DND-41 (cell line): ENCODE results near the gene RGS3.

ENCODE experiments used
- ATAC-seq: fragments of 200-7000 bp; cut with Tn5 transposase; 3 replicates; pipeline ENCODE4 v1.9.1; 2021; ENCODE audit warnings: low read depth; ENCODE audit not compliant: insufficient read depth
- DNase-seq: peaks from one replicate; pipeline ENCODE4 v3.0.0-alpha.2; 2020
- H2AFZ ChIP-seq: 2 replicates; pipeline ENCODE4 v1.6.0; 2012; ENCODE audit warnings: low read depth, low read length
- H3K27ac ChIP-seq: 2 replicates; pipeline ENCODE4 v1.5.1; 2012; ENCODE audit warnings: low read length, inconsistent platforms
- H3K27me3 ChIP-seq: fragments of 200-600 bp; sonication (generic); 2 replicates; pipeline ENCODE4 v1.6.0; 2012; ENCODE audit warnings: low read length, mild to moderate bottlenecking, inconsistent platforms; ENCODE audit not compliant: insufficient read depth, poor library complexity
- H3K36me3 ChIP-seq: 2 replicates; pipeline ENCODE4 v1.5.1; 2012; ENCODE audit warnings: low read length, inconsistent platforms; ENCODE audit not compliant: insufficient read depth
- H3K4me1 ChIP-seq: 2 replicates; pipeline ENCODE4 v1.5.1; 2012; ENCODE audit warnings: mild to moderate bottlenecking, low read length; ENCODE audit not compliant: insufficient read depth
- H3K4me2 ChIP-seq: 2 replicates; pipeline ENCODE4 v1.6.0; 2012; ENCODE audit warnings: mild to moderate bottlenecking, moderate library complexity, low read length, inconsistent platforms; ENCODE audit not compliant: insufficient read depth
- H3K4me3 ChIP-seq, 2 experiments: fragments of 200-600 bp in 1 of 2; shearing (Covaris generic) in 1 of 2; 2 replicates each; pipeline ENCODE4 v1.5.1; 2012 to 2016; ENCODE audit warnings: inconsistent platforms in 2 of 2, low read length in 2 of 2, mild to moderate bottlenecking in 2 of 2, low read depth in 1 of 2, moderate library complexity in 1 of 2
- H3K79me2 ChIP-seq: 2 replicates; pipeline ENCODE4 v1.6.0; 2012; ENCODE audit warnings: low read length, inconsistent platforms; ENCODE audit not compliant: insufficient read depth
- H3K9ac ChIP-seq: 2 replicates; pipeline ENCODE4 v1.6.0; 2012; ENCODE audit warnings: low read depth, mild to moderate bottlenecking, inconsistent platforms, low read length, moderate library complexity
- H3K9me3 ChIP-seq: 2 replicates; pipeline ENCODE4 v1.5.1; 2012; ENCODE audit warnings: low read length, moderate library complexity, mild to moderate bottlenecking, inconsistent platforms; ENCODE audit not compliant: insufficient read depth, severe bottlenecking
- H4K20me1 ChIP-seq: 2 replicates; pipeline ENCODE4 v1.6.0; 2012; ENCODE audit warnings: low read length; ENCODE audit not compliant: insufficient read depth
- EZH2 ChIP-seq: IDR thresholded peaks from 3 replicates; pipeline ENCODE4 v1.6.1; 2012; ENCODE audit warnings: borderline replicate concordance, low read depth, mild to moderate bottlenecking, moderate library complexity, low read length, inconsistent platforms; ENCODE audit not compliant: severe bottlenecking
- TF ChIP-seq, protein P1 (sequence below): IDR thresholded peaks from 2 replicates; pipeline ENCODE4 v1.5.1; 2012; ENCODE audit warnings: borderline replicate concordance, low read length, moderate library complexity, mild to moderate bottlenecking; ENCODE audit not compliant: poor library complexity, severe bottlenecking; ENCODE audit errors: extremely low read depth

The RGS3 gene

DNA sequence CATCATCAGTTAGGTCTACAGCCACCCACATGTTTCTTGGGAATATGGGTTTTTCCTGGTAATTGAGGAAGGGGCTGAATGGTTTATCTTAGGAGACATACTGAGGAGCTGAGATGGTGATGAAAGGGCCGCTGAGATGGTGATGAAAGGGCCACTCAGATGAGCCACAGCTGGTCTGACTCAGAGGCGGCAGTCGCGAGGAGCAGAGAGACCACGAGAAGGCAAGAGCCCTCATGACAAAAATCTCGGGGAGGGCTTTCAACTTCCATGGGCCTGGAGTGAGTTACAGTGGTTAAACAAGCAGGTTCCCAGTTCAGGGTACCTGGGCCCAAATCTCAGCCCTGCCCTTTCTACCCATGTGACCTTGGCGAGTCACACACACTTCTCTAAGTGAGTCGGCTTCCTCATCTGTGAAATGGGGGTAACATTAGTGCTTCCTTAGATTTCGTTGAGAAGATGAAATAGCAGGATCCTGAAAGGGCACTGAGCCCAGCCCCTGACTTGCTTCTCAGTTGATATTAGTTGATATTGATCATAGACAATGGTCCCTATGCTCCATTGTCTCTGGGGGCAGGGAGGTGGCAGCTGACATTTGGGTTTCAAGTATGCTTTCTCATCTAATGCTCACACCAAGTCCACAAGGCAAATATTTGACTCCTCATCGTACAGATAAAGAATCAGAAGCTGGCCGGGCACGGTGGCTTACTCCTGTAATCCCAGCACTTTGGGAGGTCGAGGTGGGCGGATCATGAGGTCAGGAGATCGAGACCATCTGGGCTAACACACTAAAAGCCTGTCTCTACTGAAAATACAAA, 169.5 kb downstream of the RGS3 start:
- Histone ChIP-seq H3K79me2 (no peaks in the 10 kb centered on the region), H3K9ac (no peak overlapping the region), H4K20me1 (no peaks in the 10 kb centered on the region), H3K36me3 (no peaks in the 10 kb centered on the region), H3K9me3 (no peaks in the 10 kb centered on the region), H3K27me3 (peaks cover 2% of the 10 kb centered on the region), H3K27ac (no peak overlapping the region), H2AFZ (no peak overlapping the region), H3K4me1 (no peaks in the 10 kb centered on the region), H3K4me2 (no peak overlapping the region), H3K4me3 (no peak overlapping the region)
- TF ChIP-seq, protein P1, sequence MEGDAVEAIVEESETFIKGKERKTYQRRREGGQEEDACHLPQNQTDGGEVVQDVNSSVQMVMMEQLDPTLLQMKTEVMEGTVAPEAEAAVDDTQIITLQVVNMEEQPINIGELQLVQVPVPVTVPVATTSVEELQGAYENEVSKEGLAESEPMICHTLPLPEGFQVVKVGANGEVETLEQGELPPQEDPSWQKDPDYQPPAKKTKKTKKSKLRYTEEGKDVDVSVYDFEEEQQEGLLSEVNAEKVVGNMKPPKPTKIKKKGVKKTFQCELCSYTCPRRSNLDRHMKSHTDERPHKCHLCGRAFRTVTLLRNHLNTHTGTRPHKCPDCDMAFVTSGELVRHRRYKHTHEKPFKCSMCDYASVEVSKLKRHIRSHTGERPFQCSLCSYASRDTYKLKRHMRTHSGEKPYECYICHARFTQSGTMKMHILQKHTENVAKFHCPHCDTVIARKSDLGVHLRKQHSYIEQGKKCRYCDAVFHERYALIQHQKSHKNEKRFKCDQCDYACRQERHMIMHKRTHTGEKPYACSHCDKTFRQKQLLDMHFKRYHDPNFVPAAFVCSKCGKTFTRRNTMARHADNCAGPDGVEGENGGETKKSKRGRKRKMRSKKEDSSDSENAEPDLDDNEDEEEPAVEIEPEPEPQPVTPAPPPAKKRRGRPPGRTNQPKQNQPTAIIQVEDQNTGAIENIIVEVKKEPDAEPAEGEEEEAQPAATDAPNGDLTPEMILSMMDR = no peak
- TF ChIP-seq EZH2 = no peak
- DNase-seq (no peak), ATAC-seq (no peak)

DNA sequence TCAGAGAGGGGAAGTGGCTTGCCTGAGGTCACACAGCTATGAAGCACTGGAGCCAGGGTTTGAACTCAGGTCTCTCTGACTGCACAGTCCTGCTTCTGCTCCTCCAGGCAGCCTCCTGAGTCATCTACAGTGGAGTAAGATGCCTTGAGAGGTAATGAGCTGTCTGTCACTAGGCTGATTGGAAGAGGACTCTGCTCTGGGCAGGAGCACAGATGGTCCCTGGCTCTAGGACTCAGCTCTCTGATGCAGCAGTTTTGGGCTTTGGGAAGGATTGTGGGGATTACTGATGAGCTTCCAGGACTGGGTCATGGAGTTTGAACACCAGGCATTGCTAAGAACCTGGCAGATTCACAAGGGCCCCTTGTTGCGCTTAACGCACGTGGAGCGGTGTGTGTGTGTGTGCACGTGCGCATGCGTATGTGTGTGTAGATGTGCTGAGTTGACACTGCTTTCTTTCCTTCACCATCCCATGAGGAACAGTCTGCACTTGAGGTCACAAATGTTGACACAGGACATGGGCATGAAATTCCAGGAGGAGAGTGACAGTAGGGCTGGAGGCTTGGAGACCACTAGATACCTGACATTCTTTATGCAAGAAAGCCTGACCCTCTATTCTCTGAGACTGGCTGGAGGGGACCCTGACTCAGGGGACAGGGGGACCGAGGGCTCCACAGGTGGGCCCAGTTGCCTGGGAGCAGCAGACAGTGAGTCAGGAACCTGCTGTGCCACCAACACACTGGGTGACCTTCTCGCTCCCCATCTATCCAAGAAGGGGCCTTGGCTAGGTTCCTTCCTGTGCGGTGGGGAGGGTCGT, 170.5 kb downstream of the RGS3 start:
- no peaks in the 10 kb centered on the region for H3K79me2 ChIP-seq
- H3K4me3 ChIP-seq = no peak overlapping the region
- H3K4me1 ChIP-seq = no peaks in the 10 kb centered on the region
- peaks cover 2% of the 10 kb centered on the region for H3K27me3 ChIP-seq
- no peak overlapping the region for H3K4me2 ChIP-seq
- H3K9ac ChIP-seq = no peak overlapping the region
- TF ChIP-seq EZH2 = no peak
- TF ChIP-seq, protein P1 = no peak
- no peaks in the 10 kb centered on the region for H4K20me1 ChIP-seq
- H3K36me3 ChIP-seq = no peaks in the 10 kb centered on the region
- DNase-seq = no peak
- H3K9me3 ChIP-seq = no peaks in the 10 kb centered on the region
- H2AFZ ChIP-seq = no peak overlapping the region
- no peak overlapping the region for H3K27ac ChIP-seq
- no peak for ATAC-seq

DNA sequence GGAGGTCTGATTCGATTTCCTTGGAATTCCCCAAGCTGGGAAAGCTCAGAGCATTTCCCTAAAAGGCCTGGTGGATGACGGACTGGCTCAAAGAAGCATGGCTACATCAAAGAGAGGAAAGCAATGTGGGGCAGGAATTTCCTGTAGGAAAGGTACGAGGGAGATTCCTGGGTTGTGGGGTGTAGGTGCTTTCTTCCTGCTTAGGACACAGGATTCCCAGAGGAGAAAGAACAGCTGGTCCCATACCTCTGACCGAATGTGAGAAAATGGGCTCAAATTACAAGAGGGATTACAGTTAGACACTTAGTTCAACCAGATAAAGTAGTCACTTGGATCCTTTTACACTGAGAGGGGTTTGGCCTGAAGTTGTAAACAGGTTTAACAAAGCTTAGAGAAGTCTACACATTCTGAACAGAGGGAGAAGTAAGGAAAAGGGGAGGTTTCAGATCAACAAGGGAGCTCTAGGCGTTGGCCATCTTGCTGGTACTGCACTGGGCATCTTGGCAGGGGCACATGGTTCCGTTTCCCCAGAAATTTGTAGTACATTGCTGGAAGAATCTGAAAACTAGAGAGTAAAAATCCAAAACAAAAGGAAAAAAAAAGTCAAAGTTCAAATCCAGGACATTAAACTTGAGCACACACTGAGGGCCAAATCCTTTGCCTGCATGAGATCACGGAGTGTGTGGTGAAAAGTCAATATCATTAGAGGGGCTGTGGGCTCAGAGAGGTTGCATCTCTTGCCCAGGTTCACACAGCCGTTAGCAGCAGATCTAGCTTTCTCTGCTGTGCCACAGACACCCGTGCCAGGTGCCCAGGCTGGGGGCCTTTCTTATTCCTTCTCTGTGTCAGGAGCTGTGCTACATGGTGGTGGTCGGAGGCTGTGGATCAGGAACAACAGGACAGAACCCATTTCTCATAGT, 171.3 kb downstream of the RGS3 start:
- Histone ChIP-seq H3K27ac (no peak overlapping the region), H3K36me3 (no peaks in the 10 kb centered on the region), H4K20me1 (no peaks in the 10 kb centered on the region), H2AFZ (no peak overlapping the region), H3K4me1 (no peaks in the 10 kb centered on the region), H3K79me2 (no peaks in the 10 kb centered on the region), H3K4me3 (no peak overlapping the region), H3K9me3 (no peaks in the 10 kb centered on the region), H3K27me3 (peaks cover 2% of the 10 kb centered on the region), H3K4me2 (no peak overlapping the region), H3K9ac (no peak overlapping the region)
- TF ChIP-seq EZH2 = no peak
- TF ChIP-seq, protein P1 = no peak
- no peak for ATAC-seq
- no peak for DNase-seq
